ENCODE measurements around the gene PRR36. TPM values are rescaled to one million over a fixed set of nuclear protein-coding genes. Genes with fewer than 3 reads are reported as not detected.

PRR36 gene
- total RNA-seq, 2 experiments from 2014 or later = 0.20 TPM; not detected in 1

GRCh38 chr19:7857727-7858108 is 16.5 kb downstream of the PRR36 start:
- ChIA-PET POLR2A (interaction anchor here (0.5 to 0.9 kb wide), 3 partner anchors 15 to 70 kb away, joined by 3 read pairs; no protein-coding TSS in a partner anchor), CTCF (interaction anchor here (1.0 to 2.5 kb wide), 3 partner anchors 11 to 71 kb away, joined by 3 to 8 read pairs (median 3); no protein-coding TSS in a partner anchor)
- intact Hi-C loops (cut with micrococcal nuclease) = loop anchor here (10.0 kb wide), 1 partner anchor 67 kb away; the partner anchor contains the start of genes CTXN1 and SNAPC2
- Mint-ChIP-seq H3K36me3 (ENCODE audit: low read depth) (no peaks in the 10 kb centered on the region), H3K9me3 (no peaks in the 10 kb centered on the region), H3K4me1 (ENCODE audit: low read depth) (peaks cover 8% of the 10 kb centered on the region), H3K27ac (no peak overlapping the region), H3K27me3 (peaks cover 12% of the 10 kb centered on the region), H3K4me3 (no peak overlapping the region)
- TF ChIP-seq CTCF (IDR thresholded peaks at IDR 0.05) = no peak
- ATAC-seq = no peak
- no peak for DNase-seq

- no peaks in the 10 kb centered on the region for H3K36me3 Mint-ChIP-seq (ENCODE audit: low read depth)
- intact Hi-C loops (cut with micrococcal nuclease) = loop anchor here (10.0 kb wide), 1 partner anchor 68 kb away; the partner anchor contains the start of genes CTXN1 and SNAPC2
- H3K4me1 Mint-ChIP-seq (ENCODE audit: low read depth) = peaks cover 7% of the 10 kb centered on the region
- POLR2A ChIA-PET = interaction anchor here (0.5 to 1.3 kb wide), 2 partner anchors 12 to 69 kb away, joined by 3 read pairs; no protein-coding TSS in a partner anchor
- no peak for DNase-seq
- H3K27me3 Mint-ChIP-seq = peaks cover 12% of the 10 kb centered on the region
- CTCF ChIA-PET = interaction anchor here (1.0 to 2.5 kb wide), 3 partner anchors 12 to 72 kb away, joined by 3 to 8 read pairs (median 3); no protein-coding TSS in a partner anchor
- no peak for TF ChIP-seq CTCF (IDR thresholded peaks at IDR 0.05)
- no peak overlapping the region for H3K4me3 Mint-ChIP-seq
- H3K27ac Mint-ChIP-seq = no peak overlapping the region
- no peak for ATAC-seq
- H3K9me3 Mint-ChIP-seq = no peaks in the 10 kb centered on the region
Observed at GRCh38 chr19:7856679-7857663, 17.2 kb downstream of the PRR36 start.

- peaks cover 5% of the 10 kb centered on the region for H3K4me1 Mint-ChIP-seq (ENCODE audit: low read depth)
Observed at GRCh38 chr19:7856109-7856591, 18.0 kb downstream of the PRR36 start.

GRCh38 chr19:7855426-7856108 is 18.6 kb downstream of the PRR36 start:
- Mint-ChIP-seq H3K27ac (no peak overlapping the region), H3K36me3 (ENCODE audit: low read depth) (no peaks in the 10 kb centered on the region), H3K4me1 (ENCODE audit: low read depth) (peaks cover 5% of the 10 kb centered on the region), H3K4me3 (no peak overlapping the region), H3K27me3 (peaks cover 6% of the 10 kb centered on the region), H3K9me3 (no peaks in the 10 kb centered on the region)
- POLR2A ChIA-PET = no interaction called here
- intact Hi-C loops (cut with micrococcal nuclease) = loop anchor here (10.0 kb wide), 1 partner anchor 69 kb away; the partner anchor contains the start of genes CTXN1 and SNAPC2
- ATAC-seq (no peak), DNase-seq (no peak)
- CTCF ChIA-PET = interaction anchor here (0.6 kb wide), 1 partner anchor 14 kb away, joined by 3 read pairs; no protein-coding TSS in a partner anchor
- no peak for TF ChIP-seq CTCF (IDR thresholded peaks at IDR 0.05)

More at GRCh38 chr19:7856109-7856591, 18.0 kb downstream of the PRR36 start:
- no peaks in the 10 kb centered on the region for H3K9me3 Mint-ChIP-seq
- no peak for TF ChIP-seq CTCF (IDR thresholded peaks at IDR 0.05)
- ChIA-PET CTCF (no interaction called here), POLR2A (interaction anchor here (1.3 kb wide), 1 partner anchor 13 kb away, joined by 3 read pairs; no protein-coding TSS in a partner anchor)
- H3K27me3 Mint-ChIP-seq = peaks cover 8% of the 10 kb centered on the region
- H3K4me3 Mint-ChIP-seq = no peak overlapping the region
- DNase-seq (no peak), ATAC-seq (no peak)
- H3K27ac Mint-ChIP-seq = no peak overlapping the region
- intact Hi-C loops (cut with micrococcal nuclease) = loop anchor here (10.0 kb wide), 1 partner anchor 69 kb away; the partner anchor contains the start of genes CTXN1 and SNAPC2
- H3K36me3 Mint-ChIP-seq (ENCODE audit: low read depth) = no peaks in the 10 kb centered on the region
